ENCODE data around the gene XXYLT1.

Gene XXYLT1

GRCh38 chr3:195164573-195165264, 106.2 kb downstream of the XXYLT1 start:
- no peak for DNase-seq

- DNase-seq = no peak
These were observed 107.0 kb downstream of the XXYLT1 start for GRCh38 chr3:195163719-195164572.

GRCh38 chr3:195162816-195163215, 108.1 kb downstream of the XXYLT1 start:
- no peak for DNase-seq

- DNase-seq = no peak
These were observed 108.8 kb downstream of the XXYLT1 start for GRCh38 chr3:195162033-195162669.

GRCh38 chr3:195160908-195161434, 110.0 kb downstream of the XXYLT1 start:
- no peak for DNase-seq

- no peak for DNase-seq
These were observed 110.6 kb downstream of the XXYLT1 start for GRCh38 chr3:195160257-195160898.

GRCh38 chr3:195159814-195160165, 111.2 kb downstream of the XXYLT1 start:
- DNase-seq = no peak

GRCh38 chr3:195159117-195159813, 111.7 kb downstream of the XXYLT1 start:
- no peak for DNase-seq

- no peak for DNase-seq
These were observed 114.6 kb downstream of the XXYLT1 start for GRCh38 chr3:195156286-195156890.

GRCh38 chr3:195155570-195156241, 115.3 kb downstream of the XXYLT1 start:
- DNase-seq = no peak

- DNase-seq = no peak
These were observed 116.0 kb downstream of the XXYLT1 start for GRCh38 chr3:195154793-195155535.

- DNase-seq = no peak
These were observed 116.7 kb downstream of the XXYLT1 start for GRCh38 chr3:195154111-195154791.

- no peak for DNase-seq
These were observed 117.3 kb downstream of the XXYLT1 start for GRCh38 chr3:195153653-195154052.

- no peak for DNase-seq
These were observed 117.8 kb downstream of the XXYLT1 start for GRCh38 chr3:195153130-195153529.

- DNase-seq = no peak
These were observed 119.0 kb downstream of the XXYLT1 start for GRCh38 chr3:195151866-195152541.

GRCh38 chr3:195151402-195151801, 119.6 kb downstream of the XXYLT1 start:
- no peak for DNase-seq

- no peak for DNase-seq
These were observed 120.5 kb downstream of the XXYLT1 start for GRCh38 chr3:195150181-195151118.

All from activated CD4-positive, CD25-positive, alpha-beta regulatory T cell (primary cell).